Measurements from ENCODE around the gene BICRA.

The BICRA gene

DNA sequence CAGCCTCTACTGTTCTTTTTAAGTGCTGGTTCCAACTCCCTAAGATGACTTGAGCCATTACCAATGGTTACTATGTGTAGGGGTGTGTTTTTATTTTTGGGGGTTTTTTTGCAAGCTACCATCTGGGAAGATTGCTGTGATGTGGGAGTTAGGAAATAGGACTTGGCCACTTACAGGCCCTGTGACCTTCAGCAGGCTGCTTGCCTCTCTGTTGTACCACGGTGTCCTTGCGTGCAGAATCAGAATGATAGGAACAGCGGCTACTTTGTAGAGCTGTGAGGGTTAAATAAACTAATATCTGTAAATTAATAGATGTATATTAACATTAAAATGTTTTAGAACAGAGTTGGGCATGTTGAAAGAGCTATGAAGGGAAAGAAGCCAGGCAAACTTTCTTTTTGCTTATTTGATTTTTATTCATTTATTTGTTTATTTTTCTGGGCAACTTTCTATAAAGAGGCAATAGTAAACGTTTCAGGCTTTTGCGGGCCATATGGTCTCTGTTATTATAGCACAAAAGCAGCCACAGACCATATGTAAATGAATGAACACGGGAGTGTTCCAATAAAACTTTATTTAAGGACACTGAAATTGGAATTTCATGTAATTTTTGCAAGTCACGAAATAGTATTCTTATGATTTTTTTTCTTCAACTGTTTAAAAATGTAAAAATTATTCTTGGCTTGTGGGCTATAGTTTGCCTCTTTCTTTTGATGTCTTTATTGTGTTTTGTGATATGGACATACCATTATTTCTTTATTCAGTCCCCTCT lies 77.9 kb downstream of the BICRA start:
- no peak overlapping the region for H3K4me3 ChIP-seq (ENCODE audit: low read depth, low read length)
- in situ Hi-C loops (cut with HindIII; ENCODE audit: low sequenced_read_pairs): no loop called here
- TF ChIP-seq, protein P1, sequence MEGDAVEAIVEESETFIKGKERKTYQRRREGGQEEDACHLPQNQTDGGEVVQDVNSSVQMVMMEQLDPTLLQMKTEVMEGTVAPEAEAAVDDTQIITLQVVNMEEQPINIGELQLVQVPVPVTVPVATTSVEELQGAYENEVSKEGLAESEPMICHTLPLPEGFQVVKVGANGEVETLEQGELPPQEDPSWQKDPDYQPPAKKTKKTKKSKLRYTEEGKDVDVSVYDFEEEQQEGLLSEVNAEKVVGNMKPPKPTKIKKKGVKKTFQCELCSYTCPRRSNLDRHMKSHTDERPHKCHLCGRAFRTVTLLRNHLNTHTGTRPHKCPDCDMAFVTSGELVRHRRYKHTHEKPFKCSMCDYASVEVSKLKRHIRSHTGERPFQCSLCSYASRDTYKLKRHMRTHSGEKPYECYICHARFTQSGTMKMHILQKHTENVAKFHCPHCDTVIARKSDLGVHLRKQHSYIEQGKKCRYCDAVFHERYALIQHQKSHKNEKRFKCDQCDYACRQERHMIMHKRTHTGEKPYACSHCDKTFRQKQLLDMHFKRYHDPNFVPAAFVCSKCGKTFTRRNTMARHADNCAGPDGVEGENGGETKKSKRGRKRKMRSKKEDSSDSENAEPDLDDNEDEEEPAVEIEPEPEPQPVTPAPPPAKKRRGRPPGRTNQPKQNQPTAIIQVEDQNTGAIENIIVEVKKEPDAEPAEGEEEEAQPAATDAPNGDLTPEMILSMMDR (IDR thresholded peaks at IDR 0.05; ENCODE audit: low read depth, low read length): no peak
- DNase-seq (ENCODE audit: low read depth, low spot score): no peak

DNA sequence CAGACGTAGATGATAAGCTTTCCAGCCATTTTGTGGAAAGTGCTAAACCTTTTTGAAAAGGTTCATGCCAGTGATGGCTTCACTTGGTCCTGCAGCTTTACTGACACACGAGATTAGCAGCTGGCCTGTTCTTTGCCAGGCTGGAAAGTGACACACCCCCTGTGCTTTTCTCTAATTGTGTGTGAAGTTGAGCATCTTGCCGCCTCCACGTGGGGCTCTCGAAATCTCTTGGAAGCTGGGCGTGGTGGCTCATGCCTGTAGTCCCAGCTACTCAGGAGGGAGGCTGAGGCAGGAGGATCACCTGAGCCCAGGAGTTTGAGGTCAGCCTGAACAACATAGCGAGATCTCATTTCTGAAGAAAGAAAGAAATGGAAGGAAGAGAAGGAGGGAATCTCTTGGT lies 79.0 kb downstream of the BICRA start:
- TF ChIP-seq, protein P1 (IDR thresholded peaks at IDR 0.05; ENCODE audit: low read depth, low read length): no peak
- in situ Hi-C loops (cut with HindIII; ENCODE audit: low sequenced_read_pairs): no loop called here
- DNase-seq (ENCODE audit: low read depth, low spot score): no peak

DNA sequence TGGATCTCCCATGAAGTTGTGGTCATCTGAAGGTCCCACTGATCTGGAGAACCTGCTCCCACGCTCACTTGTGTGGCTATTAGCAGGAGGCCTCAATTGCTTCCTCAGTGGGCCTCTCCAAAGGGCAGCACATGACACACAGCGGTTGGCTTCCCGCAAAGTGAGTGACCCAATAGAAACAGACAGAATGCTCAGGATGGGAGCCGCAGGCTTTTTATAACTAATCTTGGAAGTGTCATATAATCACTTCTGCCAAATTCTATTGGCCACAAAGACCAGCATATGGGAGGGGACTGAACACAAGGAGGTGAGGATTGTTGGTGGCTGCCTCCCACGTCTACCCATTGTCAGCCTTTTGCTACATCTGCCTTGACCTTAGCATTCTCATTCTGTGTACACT lies 82.2 kb downstream of the BICRA start:
- in situ Hi-C loops (cut with HindIII; ENCODE audit: low sequenced_read_pairs): no loop called here
- H3K4me3 ChIP-seq (ENCODE audit: low read depth, low read length): no peak overlapping the region
- DNase-seq (ENCODE audit: low read depth, low spot score): no peak
- TF ChIP-seq, protein P1 (IDR thresholded peaks at IDR 0.05; ENCODE audit: low read depth, low read length): no peak

More for the DNA sequence above, 79.0 kb downstream of the BICRA start:
- H3K4me3 ChIP-seq (ENCODE audit: low read depth, low read length): no peak overlapping the region

DNA sequence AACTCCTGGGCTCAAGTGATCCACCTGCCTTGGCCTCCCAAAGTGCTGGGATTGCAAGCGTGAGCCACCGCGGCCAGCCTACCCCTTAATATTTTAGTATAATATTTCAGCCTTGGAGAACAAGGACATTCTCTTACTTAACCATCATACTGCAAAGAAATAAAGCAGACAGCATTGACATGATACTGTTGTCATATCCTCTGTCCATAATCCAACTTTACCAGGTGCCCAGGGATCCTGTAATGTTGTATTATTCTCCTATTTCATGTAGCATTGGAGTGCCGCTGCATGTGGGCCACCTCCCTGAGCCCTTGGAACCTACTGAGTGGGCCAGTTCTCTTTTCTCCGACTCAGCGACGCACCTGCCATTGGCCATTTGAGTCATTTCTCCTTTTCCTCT lies 82.8 kb downstream of the BICRA start:
- in situ Hi-C loops (cut with HindIII; ENCODE audit: low sequenced_read_pairs): no loop called here
- TF ChIP-seq, protein P1 (IDR thresholded peaks at IDR 0.05; ENCODE audit: low read depth, low read length): no peak

DNA sequence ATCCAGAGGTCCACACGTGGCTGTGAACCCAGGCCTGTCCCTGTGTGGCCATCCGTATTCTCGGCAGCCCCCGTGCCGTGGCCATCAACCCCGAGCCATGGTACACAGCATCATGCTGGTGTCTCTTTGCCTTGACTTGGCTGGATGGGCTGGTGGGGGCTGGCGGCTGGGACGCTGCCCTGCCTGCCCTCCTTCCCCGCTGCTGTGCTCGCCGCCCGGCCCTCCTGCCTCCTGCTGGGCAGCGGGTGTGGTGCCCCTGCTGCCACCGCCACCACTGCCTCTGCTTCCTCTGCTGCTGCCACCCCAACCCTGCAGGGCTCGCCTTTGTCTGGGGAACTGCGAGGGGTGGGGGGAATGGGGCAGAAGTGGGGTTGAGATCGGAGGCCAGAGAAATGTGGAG lies 84.6 kb downstream of the BICRA start:
- no peak overlapping the region for H3K4me3 ChIP-seq (ENCODE audit: low read depth, low read length)
- TF ChIP-seq, protein P1 (IDR thresholded peaks at IDR 0.05; ENCODE audit: low read depth, low read length): peak; percentile 7
- in situ Hi-C loops (cut with HindIII; ENCODE audit: low sequenced_read_pairs): no loop called here
- DNase-seq (ENCODE audit: low read depth, low spot score): no peak

More for the DNA sequence above, 82.8 kb downstream of the BICRA start:
- no peak for DNase-seq (ENCODE audit: low read depth, low spot score)
- no peak overlapping the region for H3K4me3 ChIP-seq (ENCODE audit: low read depth, low read length)

DNA sequence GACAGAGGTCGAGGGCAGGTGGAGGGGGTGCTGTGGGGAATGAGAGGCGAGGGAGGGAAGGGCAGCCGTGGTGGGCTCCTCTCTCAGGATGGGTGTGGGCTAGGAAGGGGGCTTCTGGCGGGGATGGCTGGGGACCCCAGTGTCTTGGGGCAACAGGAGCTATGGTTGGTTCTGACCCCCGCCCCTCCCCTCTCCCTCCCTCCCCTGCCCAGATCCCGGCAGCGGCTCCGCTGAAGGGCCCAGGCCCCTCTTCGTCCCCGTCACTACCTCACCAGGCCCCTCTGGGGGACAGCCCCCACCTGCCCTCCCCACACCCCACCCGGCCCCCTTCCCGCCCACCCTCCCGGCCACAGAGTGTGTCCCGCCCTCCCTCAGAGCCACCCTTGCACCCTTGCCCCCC lies 85.0 kb downstream of the BICRA start:
- H3K4me3 ChIP-seq (ENCODE audit: low read depth, low read length): no peak overlapping the region
- in situ Hi-C loops (cut with HindIII; ENCODE audit: low sequenced_read_pairs): no loop called here
- TF ChIP-seq, protein P1 (IDR thresholded peaks at IDR 0.05; ENCODE audit: low read depth, low read length): no peak
- no peak for DNase-seq (ENCODE audit: low read depth, low spot score)

Measured in astrocyte of the spinal cord (primary cell).